Thoracic aorta (tissue), 2 donors: ENCODE measurements around the gene HAUS7. TPM values are rescaled to one million over a fixed set of nuclear protein-coding genes. Genes with fewer than 3 reads are reported as not detected.

Experiments
- ATAC-seq: fragments of 150-250 bp; one replicate; pipeline ENCODE4 v1.8.0; 2017; ENCODE audit warnings: low read depth; ENCODE audit not compliant: insufficient number of reproducible peaks, low FRiP score
- DNase-seq: peaks from one replicate; pipeline ENCODE4 v3.0.0-alpha.2; 2020; ENCODE audit warnings: low spot score
- H3K27ac ChIP-seq, 2 donors: fragments of 200-600 bp; sonication (generic); 1 replicate in 1 of 2; 2 replicates in 1 of 2; pipeline ENCODE4 v1.5.1; 2016; ENCODE audit warnings: mild to moderate bottlenecking in 2 of 2, moderate library complexity in 2 of 2
- H3K27me3 ChIP-seq: fragments of 200-600 bp; sonication (generic); replicated peaks from 2 replicates; pipeline ENCODE4 v1.6.0; 2016; ENCODE audit warnings: mild to moderate bottlenecking; ENCODE audit not compliant: insufficient read depth
- H3K36me3 ChIP-seq: fragments of 200-600 bp; sonication (generic); one replicate; pipeline ENCODE4 v1.5.1; 2016
- H3K4me1 ChIP-seq, 2 donors: fragments of 200-600 bp; sonication (generic); 1 replicate in 1 of 2; 2 replicates in 1 of 2; pipeline versions ENCODE4 v1.5.1 to v1.6.0; 2016; ENCODE audit warnings: low read depth in 2 of 2, mild to moderate bottlenecking in 1 of 2; ENCODE audit not compliant: control insufficient read depth in 1 of 2
- H3K4me3 ChIP-seq: fragments of 200-600 bp; sonication (generic); 2 replicates; pipeline ENCODE4 v1.5.1; 2016; ENCODE audit warnings: mild to moderate bottlenecking
- H3K9me3 ChIP-seq: fragments of 200-600 bp; sonication (generic); 2 replicates; pipeline ENCODE4 v1.5.1; 2016
- total RNA-seq, 2 donors: library from RNA; depleted of rRNA; stranded (reverse); fragments of >200 nt; gene quantifications; one replicate each; pipeline versions ENCODE4 v1.1.0 to v1.2.3, GENCODE V29; 2016
- TF ChIP-seq, protein P1 (sequence below): fragments of 200-600 bp; sonication (generic); IDR thresholded peaks from one replicate; pipeline ENCODE4 v1.5.1; 2019; ENCODE audit warnings: antibody characterized with exemption

The HAUS7 gene
- total RNA-seq, 2 donors from 2014 or later = 111 TPM

GRCh38 chrX:153454901-153455550 lies 15.3 kb downstream of the HAUS7 start:
- no peak overlapping the region for H3K4me3 ChIP-seq
- peaks cover 2% of the 10 kb centered on the region for H3K36me3 ChIP-seq
- no peak overlapping the region for H3K27ac ChIP-seq
- DNase-seq (no peak), ATAC-seq (no peak)
- no peaks in the 10 kb centered on the region for H3K4me1 ChIP-seq
- no peaks in the 10 kb centered on the region for H3K9me3 ChIP-seq
- TF ChIP-seq, protein P1, sequence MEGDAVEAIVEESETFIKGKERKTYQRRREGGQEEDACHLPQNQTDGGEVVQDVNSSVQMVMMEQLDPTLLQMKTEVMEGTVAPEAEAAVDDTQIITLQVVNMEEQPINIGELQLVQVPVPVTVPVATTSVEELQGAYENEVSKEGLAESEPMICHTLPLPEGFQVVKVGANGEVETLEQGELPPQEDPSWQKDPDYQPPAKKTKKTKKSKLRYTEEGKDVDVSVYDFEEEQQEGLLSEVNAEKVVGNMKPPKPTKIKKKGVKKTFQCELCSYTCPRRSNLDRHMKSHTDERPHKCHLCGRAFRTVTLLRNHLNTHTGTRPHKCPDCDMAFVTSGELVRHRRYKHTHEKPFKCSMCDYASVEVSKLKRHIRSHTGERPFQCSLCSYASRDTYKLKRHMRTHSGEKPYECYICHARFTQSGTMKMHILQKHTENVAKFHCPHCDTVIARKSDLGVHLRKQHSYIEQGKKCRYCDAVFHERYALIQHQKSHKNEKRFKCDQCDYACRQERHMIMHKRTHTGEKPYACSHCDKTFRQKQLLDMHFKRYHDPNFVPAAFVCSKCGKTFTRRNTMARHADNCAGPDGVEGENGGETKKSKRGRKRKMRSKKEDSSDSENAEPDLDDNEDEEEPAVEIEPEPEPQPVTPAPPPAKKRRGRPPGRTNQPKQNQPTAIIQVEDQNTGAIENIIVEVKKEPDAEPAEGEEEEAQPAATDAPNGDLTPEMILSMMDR = no peak
- no peaks in the 10 kb centered on the region for H3K27me3 ChIP-seq

- Histone ChIP-seq H3K9me3 (no peaks in the 10 kb centered on the region), H3K4me3 (no peak overlapping the region), H3K27ac (no peak overlapping the region), H3K4me1 (no peaks in the 10 kb centered on the region), H3K36me3 (no peaks in the 10 kb centered on the region), H3K27me3 (no peaks in the 10 kb centered on the region)
- ATAC-seq (no peak), DNase-seq (no peak)
- TF ChIP-seq, protein P1 = no peak
Observed at GRCh38 chrX:153450949-153451277, 19.5 kb downstream of the HAUS7 start.

GRCh38 chrX:153450114-153450948 lies 20.0 kb downstream of the HAUS7 start:
- H3K4me3 ChIP-seq = no peak overlapping the region
- no peak overlapping the region for H3K27ac ChIP-seq
- H3K9me3 ChIP-seq = no peaks in the 10 kb centered on the region
- H3K36me3 ChIP-seq = no peaks in the 10 kb centered on the region
- no peaks in the 10 kb centered on the region for H3K4me1 ChIP-seq
- TF ChIP-seq, protein P1 = no peak
- no peak for DNase-seq
- no peaks in the 10 kb centered on the region for H3K27me3 ChIP-seq
- ATAC-seq = no peak

DNA sequence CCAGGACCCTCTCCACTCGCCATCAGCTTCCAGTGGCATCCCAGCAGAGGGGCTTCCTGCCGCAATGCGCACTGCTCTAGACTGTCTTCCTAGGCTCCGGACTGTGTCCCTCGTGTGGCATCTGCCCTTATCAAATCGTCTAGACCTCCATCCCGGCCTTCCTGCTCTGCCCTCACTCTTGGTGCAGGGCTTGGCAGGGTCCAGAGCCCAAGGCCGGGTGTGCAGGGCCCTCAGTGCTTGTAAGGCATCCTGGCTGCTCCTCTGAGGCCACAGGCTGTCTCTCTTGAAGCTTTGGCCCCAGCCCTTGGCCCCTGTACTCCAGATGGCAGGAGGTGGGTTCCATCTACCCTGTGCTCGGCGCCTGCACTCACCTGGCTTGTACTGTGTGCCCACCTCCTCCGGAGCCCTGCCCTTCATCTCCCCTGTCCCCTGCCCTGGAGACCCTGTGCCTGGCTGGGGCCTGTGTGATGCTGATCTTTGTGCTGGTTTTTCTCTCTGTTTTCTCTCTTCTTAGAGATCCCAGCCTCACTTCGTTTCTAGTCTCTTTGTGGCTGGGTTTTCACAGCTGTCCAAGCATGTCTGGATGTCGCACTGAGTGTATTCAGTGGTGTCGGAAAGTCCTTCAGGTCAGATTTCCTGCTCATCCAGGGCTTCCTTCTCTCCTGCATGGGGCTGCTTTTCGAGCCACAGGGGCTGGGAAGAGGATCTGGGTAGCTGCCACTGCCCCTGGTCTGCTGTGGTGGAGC lies 20.8 kb downstream of the HAUS7 start:
- H3K36me3 ChIP-seq = no peaks in the 10 kb centered on the region
- no peaks in the 10 kb centered on the region for H3K9me3 ChIP-seq
- H3K27me3 ChIP-seq = no peaks in the 10 kb centered on the region
- H3K4me3 ChIP-seq = no peak overlapping the region
- TF ChIP-seq, protein P1 = no peak
- H3K4me1 ChIP-seq = no peaks in the 10 kb centered on the region
- ATAC-seq (no peak), DNase-seq (no peak)
- H3K27ac ChIP-seq = no peak overlapping the region
